ENCODE measurements around the gene KCNB1.

- no peak for TF ChIP-seq POLR2AphosphoS5 (IDR thresholded peaks at IDR 0.05)
- TF ChIP-seq POLR2A (IDR thresholded peaks at IDR 0.05): no peak
- TF ChIP-seq, protein P1, sequence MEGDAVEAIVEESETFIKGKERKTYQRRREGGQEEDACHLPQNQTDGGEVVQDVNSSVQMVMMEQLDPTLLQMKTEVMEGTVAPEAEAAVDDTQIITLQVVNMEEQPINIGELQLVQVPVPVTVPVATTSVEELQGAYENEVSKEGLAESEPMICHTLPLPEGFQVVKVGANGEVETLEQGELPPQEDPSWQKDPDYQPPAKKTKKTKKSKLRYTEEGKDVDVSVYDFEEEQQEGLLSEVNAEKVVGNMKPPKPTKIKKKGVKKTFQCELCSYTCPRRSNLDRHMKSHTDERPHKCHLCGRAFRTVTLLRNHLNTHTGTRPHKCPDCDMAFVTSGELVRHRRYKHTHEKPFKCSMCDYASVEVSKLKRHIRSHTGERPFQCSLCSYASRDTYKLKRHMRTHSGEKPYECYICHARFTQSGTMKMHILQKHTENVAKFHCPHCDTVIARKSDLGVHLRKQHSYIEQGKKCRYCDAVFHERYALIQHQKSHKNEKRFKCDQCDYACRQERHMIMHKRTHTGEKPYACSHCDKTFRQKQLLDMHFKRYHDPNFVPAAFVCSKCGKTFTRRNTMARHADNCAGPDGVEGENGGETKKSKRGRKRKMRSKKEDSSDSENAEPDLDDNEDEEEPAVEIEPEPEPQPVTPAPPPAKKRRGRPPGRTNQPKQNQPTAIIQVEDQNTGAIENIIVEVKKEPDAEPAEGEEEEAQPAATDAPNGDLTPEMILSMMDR (IDR thresholded peaks at IDR 0.05): no peak
These were observed 79.5 kb downstream of the KCNB1 start for GRCh38 chr20:49403012-49403411.

All from transverse colon (tissue), 4 donors.